Stomach (tissue), 9 donors: ENCODE measurements around the gene WFDC1. TPM values are rescaled to one million over a fixed set of nuclear protein-coding genes. Genes with fewer than 3 reads are reported as not detected.
A peak's percentile ranks its signal among the peaks of the same experiment; 100 is the strongest.
"Not testable (repeated sequence)": the region's sequence is repeated elsewhere in the genome, so short reads cannot be mapped to it uniquely, and the experiment has no call there.

Source experiments
- DNase-seq, 2 donors: peaks; one replicate each; pipeline versions ENCODE4 v3.0.0 to v3.0.0-alpha.2; 2013 to 2019
- H3K27ac ChIP-seq, 5 donors: fragments of 200-600 bp in 4 of 5; sonication (generic) in 4 of 5; one replicate each; pipeline ENCODE4 v1.5.1; 2013 to 2019; ENCODE audit warnings: mild to moderate bottlenecking in 1 of 5, moderate library complexity in 1 of 5
- H3K27me3 ChIP-seq, 3 donors: fragments of 200-600 bp; sonication (generic); one replicate each; pipeline ENCODE4 v1.5.1; 2017 to 2019; ENCODE audit warnings: mixed run types in 1 of 3
- H3K36me3 ChIP-seq, 4 donors: fragments of 200-600 bp; sonication (generic); 1 replicate in 3 of 4; 2 replicates in 1 of 4; pipeline ENCODE4 v1.5.1; 2016 to 2019
- H3K4me1 ChIP-seq, 4 donors: fragments of 200-600 bp; sonication (generic); one replicate each; pipeline ENCODE4 v1.5.1; 2016 to 2019
- H3K4me3 ChIP-seq, 4 donors: fragments of 200-600 bp; sonication (generic) in 3 of 4; one replicate each; pipeline ENCODE4 v1.5.1; 2016 to 2019; ENCODE audit warnings: mild to moderate bottlenecking in 1 of 4
- H3K9me3 ChIP-seq, 4 donors: fragments of 200-600 bp; sonication (generic); one replicate each; pipeline ENCODE4 v1.5.1; 2016 to 2019
- CTCF ChIP-seq, 7 experiments: fragments of 450-650 bp in 4 of 7; fragments of 200-600 bp in 3 of 7; sonication (generic) in 3 of 7; IDR thresholded peaks; one replicate each; pipeline ENCODE4 v1.5.1; 2016 to 2019; ENCODE audit warnings: antibody characterized with exemption in 7 of 7, control low read depth in 2 of 7, mild to moderate bottlenecking in 1 of 7
- EP300 ChIP-seq: sonication (generic); formaldehyde crosslinking; IDR thresholded peaks from one replicate; pipeline ENCODE4 v1.6.1; 2017; ENCODE audit warnings: antibody characterized with exemption
- POLR2A ChIP-seq, 4 donors: fragments of 450-650 bp; IDR thresholded peaks; one replicate each; pipeline ENCODE4 v1.6.1; 2016; ENCODE audit warnings: antibody characterized with exemption in 4 of 4, control low read depth in 2 of 4, mild to moderate bottlenecking in 1 of 4, moderate library complexity in 1 of 4
- POLR2AphosphoS5 ChIP-seq, 3 donors: sonication (generic); formaldehyde crosslinking; IDR thresholded peaks; one replicate each; pipeline ENCODE4 v1.6.1; 2016; ENCODE audit warnings: antibody characterized with exemption in 3 of 3
- WGBS, 5 donors: extraction: QIAGEN DNeasy Blood & Tissue Kit in 3 of 5; methylation state at CpG; one replicate each; pipeline versions ENCODE4 v1.1.5 to v1.1.7; 2013 to 2018; 5-methylcytosine and 5-hydroxymethylcytosine counted together
- intact Hi-C: fragments of 100-400 bp; cut with DNase I; formaldehyde crosslinking; loops from one replicate; pipeline ENCODE4 v1.15.1; 2023; ENCODE audit warnings: low total_unique reads
- polyA plus RNA-seq, 3 donors: library from polyadenylated mRNA; stranded (reverse); fragments of 200-250 nt; gene quantifications; one replicate each; pipeline ENCODE4 v1.2.3, GENCODE V29; 2013
- total RNA-seq, 5 donors: library from RNA; depleted of rRNA; stranded (reverse); fragments of >200 nt; gene quantifications; one replicate each; pipeline versions ENCODE4 v1.1.0 to v1.2.3, GENCODE V29; 2014 to 2016
- donor health status: healthy with polysubstance abuse.
- donor health status: Bipolar disorder and iron deficiency.
- donor health status: healthy.

The WFDC1 gene
- total and polyA plus RNA-seq, 8 donors = 10.7 to 64.3 (median 14.2) TPM; not detected in 1

- no peak overlapping the region for H3K27ac ChIP-seq
These were observed 45.8 kb downstream of the WFDC1 start for GRCh38 chr16:84340325-84341040.

GRCh38 chr16:84341528-84342295 is 47.0 kb downstream of the WFDC1 start:
- no peaks in the 10 kb centered on the region for H3K36me3 ChIP-seq
- H3K27me3 ChIP-seq = no peaks in the 10 kb centered on the region
- intact Hi-C loops = no loop called here
- H3K27ac ChIP-seq = no peak overlapping the region
- 75 to 81% (median 79%) methylated on average over 24 of the region's 24 CpGs for WGBS, 5 donors
- H3K4me1 ChIP-seq = peaks cover 0 to 10% (median 0%) of the 10 kb centered on the region in 4 donors
- DNase-seq = peak in 1 of 2 donors; percentile 32
- no peak overlapping the region for H3K4me3 ChIP-seq
- TF ChIP-seq CTCF (IDR thresholded peaks at IDR 0.05) (no peak), EP300 (no peak), POLR2A (IDR thresholded peaks at IDR 0.05) (no peak), POLR2AphosphoS5 (IDR thresholded peaks at IDR 0.05) (no peak)
- H3K9me3 ChIP-seq = peaks cover 3 to 14% (median 7%) of the 10 kb centered on the region in 4 donors

More at GRCh38 chr16:84340325-84341040, 45.8 kb downstream of the WFDC1 start:
- Histone ChIP-seq H3K27me3 (no peaks in the 10 kb centered on the region), H3K9me3 (peaks cover 5 to 23% (median 15%) of the 10 kb centered on the region in 4 donors), H3K4me1 (peaks cover 0 to 8% (median 0%) of the 10 kb centered on the region in 4 donors), H3K4me3 (no peak overlapping the region), H3K36me3 (no peaks in the 10 kb centered on the region)
- intact Hi-C loops = no loop called here
- 63 to 75% (median 73%) methylated on average over 18 of the region's 18 CpGs for WGBS, 5 donors
- DNase-seq = peak in 1 of 2 donors; percentile 54
- TF ChIP-seq CTCF (IDR thresholded peaks at IDR 0.05) (no peak), EP300 (no peak), POLR2AphosphoS5 (IDR thresholded peaks at IDR 0.05) (no peak), POLR2A (IDR thresholded peaks at IDR 0.05) (no peak)

- intact Hi-C loops, H3K27ac ChIP-seq, H3K9me3 ChIP-seq, DNase-seq, H3K36me3 ChIP-seq, H3K27me3 ChIP-seq, H3K4me3 ChIP-seq: not testable (repeated sequence)
- WGBS, 5 donors = 86 to 95% (median 90%) methylated on average over 10 of the region's 10 CpGs
- H3K4me1 ChIP-seq = peaks cover 0 to 10% (median 0%) of the 10 kb centered on the region in 4 donors
These were observed 49.1 kb downstream of the WFDC1 start for GRCh38 chr16:84343800-84344199.

- no peak for DNase-seq
These were observed 50.1 kb downstream of the WFDC1 start for GRCh38 chr16:84344781-84345180.

More at GRCh38 chr16:84344781-84345180, 50.1 kb downstream of the WFDC1 start:
- intact Hi-C loops = no loop called here
- Histone ChIP-seq H3K27me3 (no peaks in the 10 kb centered on the region), H3K27ac (peak overlapping the region in 1 of 5 donors; percentile 11), H3K4me1 (peaks cover 0 to 10% (median 0%) of the 10 kb centered on the region in 4 donors), H3K9me3 (no peaks in the 10 kb centered on the region), H3K36me3 (no peaks in the 10 kb centered on the region), H3K4me3 (no peak overlapping the region)
- WGBS, 5 donors = 79 to 91% (median 88%) methylated on average over 5 to 8 of the region's 8 CpGs
- TF ChIP-seq EP300 (no peak), POLR2AphosphoS5 (IDR thresholded peaks at IDR 0.05) (no peak), CTCF (IDR thresholded peaks at IDR 0.05) (no peak), POLR2A (IDR thresholded peaks at IDR 0.05) (no peak)
